ENCODE results near the gene TMEM14A. TPM values are rescaled to one million over a fixed set of nuclear protein-coding genes. Genes with fewer than 3 reads are reported as not detected.

Gene TMEM14A
- total RNA-seq, 1 experiment from 2014 or later: 7.3 TPM

DNA sequence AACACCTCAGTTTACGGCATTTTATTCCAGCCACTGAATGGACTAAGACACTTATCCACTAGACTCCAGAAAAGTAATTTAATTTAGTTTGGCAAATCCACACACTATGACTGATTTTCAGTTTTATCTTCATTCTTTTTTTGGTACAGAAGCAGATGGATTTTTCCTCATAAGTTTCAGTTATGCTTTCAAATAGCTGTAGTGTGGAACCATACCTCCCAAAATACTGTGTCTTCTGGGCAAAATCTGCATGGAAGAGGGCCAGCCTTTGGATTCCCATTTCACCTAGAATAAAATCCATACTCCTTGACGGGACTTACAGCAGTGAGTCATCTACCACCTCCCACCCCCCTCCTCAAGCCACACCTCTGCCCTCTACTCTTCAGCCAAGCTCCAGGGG, 49.4 kb downstream of the TMEM14A start:
- Histone ChIP-seq H3K27ac (ENCODE audit: insufficient read length, low read depth, low read length) (no peak overlapping the region), H4K20me1 (ENCODE audit: control insufficient read depth, insufficient read depth, insufficient read length) (no peaks in the 10 kb centered on the region), H2BK15ac (ENCODE audit: low read depth, low read length) (no peak overlapping the region), H2BK12ac (ENCODE audit: insufficient read length, low read depth, low read length) (no peak overlapping the region), H3K9me3 (ENCODE audit: control insufficient read depth, low read depth, low read length) (no peaks in the 10 kb centered on the region), H3T11ph (ENCODE audit: low read length) (no peak overlapping the region), H2AFZ (ENCODE audit: low read length) (no peak overlapping the region), H3K23ac (ENCODE audit: insufficient read length, low read depth, low read length) (no peak overlapping the region), H4K91ac (ENCODE audit: insufficient read length, low read depth, low read length) (no peak overlapping the region), H3K4me2 (ENCODE audit: insufficient read depth, insufficient read length, low read length) (no peak overlapping the region), H2BK5ac (ENCODE audit: insufficient read length, low read length) (no peak overlapping the region), H3K18ac (ENCODE audit: insufficient read length, low read depth, low read length) (no peak overlapping the region), H3K27me3 (ENCODE audit: insufficient read depth, low read length) (no peaks in the 10 kb centered on the region), H2AK5ac (ENCODE audit: insufficient read length, low read length) (no peak overlapping the region), H3K4ac (ENCODE audit: low read depth, low read length) (no peak overlapping the region), H2BK20ac (ENCODE audit: low read depth, low read length, poor library complexity, severe bottlenecking) (no peak overlapping the region), H3K4me1 (ENCODE audit: insufficient read depth, low read length) (no peaks in the 10 kb centered on the region), H3K14ac (ENCODE audit: insufficient read depth, low read length) (no peak overlapping the region), H2BK120ac (ENCODE audit: low read depth, low read length, poor library complexity, severe bottlenecking) (no peak overlapping the region), H4K8ac (replicated peaks; ENCODE audit: insufficient read length, low read depth, low read length) (no peak overlapping the region), H3K9ac (ENCODE audit: extremely low read depth, insufficient read length, low read length) (no peak overlapping the region), H3K79me2 (ENCODE audit: insufficient read depth, low read length) (no peaks in the 10 kb centered on the region), H3K23me2 (ENCODE audit: insufficient read length, low read depth, low read length, poor library complexity, severe bottlenecking) (no peaks in the 10 kb centered on the region), H3K79me1 (ENCODE audit: insufficient read depth, low read depth, low read length, poor library complexity, severe bottlenecking) (no peaks in the 10 kb centered on the region), H4K5ac (ENCODE audit: insufficient read length, low read depth, low read length) (no peak overlapping the region), H3K56ac (ENCODE audit: insufficient read length, low read depth, low read length) (no peak overlapping the region)
- Mint-ChIP-seq H3K4me3 (no peak overlapping the region), H3K27ac (no peak overlapping the region), H3K27me3 (ENCODE audit: low read depth) (peaks cover 2% of the 10 kb centered on the region), H3K9me3 (no peaks in the 10 kb centered on the region), H3K4me1 (peaks cover 5 to 8% of the 10 kb centered on the region in 2 experiments), H3K36me3 (ENCODE audit: insufficient read depth in 1 of 3, low read depth in 3 of 3) (no peaks in the 10 kb centered on the region)
- DNase-seq: no peak
- TF ChIP-seq, protein P1, sequence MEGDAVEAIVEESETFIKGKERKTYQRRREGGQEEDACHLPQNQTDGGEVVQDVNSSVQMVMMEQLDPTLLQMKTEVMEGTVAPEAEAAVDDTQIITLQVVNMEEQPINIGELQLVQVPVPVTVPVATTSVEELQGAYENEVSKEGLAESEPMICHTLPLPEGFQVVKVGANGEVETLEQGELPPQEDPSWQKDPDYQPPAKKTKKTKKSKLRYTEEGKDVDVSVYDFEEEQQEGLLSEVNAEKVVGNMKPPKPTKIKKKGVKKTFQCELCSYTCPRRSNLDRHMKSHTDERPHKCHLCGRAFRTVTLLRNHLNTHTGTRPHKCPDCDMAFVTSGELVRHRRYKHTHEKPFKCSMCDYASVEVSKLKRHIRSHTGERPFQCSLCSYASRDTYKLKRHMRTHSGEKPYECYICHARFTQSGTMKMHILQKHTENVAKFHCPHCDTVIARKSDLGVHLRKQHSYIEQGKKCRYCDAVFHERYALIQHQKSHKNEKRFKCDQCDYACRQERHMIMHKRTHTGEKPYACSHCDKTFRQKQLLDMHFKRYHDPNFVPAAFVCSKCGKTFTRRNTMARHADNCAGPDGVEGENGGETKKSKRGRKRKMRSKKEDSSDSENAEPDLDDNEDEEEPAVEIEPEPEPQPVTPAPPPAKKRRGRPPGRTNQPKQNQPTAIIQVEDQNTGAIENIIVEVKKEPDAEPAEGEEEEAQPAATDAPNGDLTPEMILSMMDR (conservative IDR thresholded peaks at IDR 0.05): no peak
- WGBS (ENCODE audit: extremely low coverage, insufficient read length, low lambda C conversion rate): no CpG with 5 or more reads among the region's 2 CpGs
